Measurements from ENCODE around the gene CYP11A1. TPM values are rescaled to one million over a fixed set of nuclear protein-coding genes. Genes with fewer than 3 reads are reported as not detected.

Gene CYP11A1
- total RNA-seq, 2 donors from 2014 or later = not detected

DNA sequence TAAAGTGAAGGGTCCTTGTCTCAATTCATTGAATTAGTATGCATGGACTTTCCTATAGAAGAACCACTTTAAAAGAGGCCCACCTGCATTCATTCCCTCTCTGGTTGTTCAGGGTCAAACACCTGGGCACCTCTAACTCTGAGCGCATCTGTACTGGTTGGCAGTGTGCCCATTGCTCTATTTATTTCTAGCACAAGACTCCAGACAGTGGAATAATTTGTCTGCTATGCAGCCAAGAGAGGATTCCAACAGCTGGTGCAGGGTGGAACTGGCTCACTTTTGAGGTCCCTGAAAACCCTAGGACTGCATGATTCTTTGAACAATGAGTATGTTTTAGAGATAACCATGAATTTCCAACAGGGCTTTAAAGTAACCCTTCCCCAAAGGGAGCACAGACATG lies 73.4 kb downstream of the CYP11A1 start:
- DNase-seq (ENCODE audit: low spot score) (no peak), ATAC-seq (ENCODE audit: insufficient number of reproducible peaks, low FRiP score, low read depth) (no peak)
- no peaks in the 10 kb centered on the region for H3K4me1 ChIP-seq (ENCODE audit: control insufficient read depth in 1 of 2, low read depth in 2 of 2)
- H3K9me3 ChIP-seq = no peaks in the 10 kb centered on the region
- TF ChIP-seq, protein P1, sequence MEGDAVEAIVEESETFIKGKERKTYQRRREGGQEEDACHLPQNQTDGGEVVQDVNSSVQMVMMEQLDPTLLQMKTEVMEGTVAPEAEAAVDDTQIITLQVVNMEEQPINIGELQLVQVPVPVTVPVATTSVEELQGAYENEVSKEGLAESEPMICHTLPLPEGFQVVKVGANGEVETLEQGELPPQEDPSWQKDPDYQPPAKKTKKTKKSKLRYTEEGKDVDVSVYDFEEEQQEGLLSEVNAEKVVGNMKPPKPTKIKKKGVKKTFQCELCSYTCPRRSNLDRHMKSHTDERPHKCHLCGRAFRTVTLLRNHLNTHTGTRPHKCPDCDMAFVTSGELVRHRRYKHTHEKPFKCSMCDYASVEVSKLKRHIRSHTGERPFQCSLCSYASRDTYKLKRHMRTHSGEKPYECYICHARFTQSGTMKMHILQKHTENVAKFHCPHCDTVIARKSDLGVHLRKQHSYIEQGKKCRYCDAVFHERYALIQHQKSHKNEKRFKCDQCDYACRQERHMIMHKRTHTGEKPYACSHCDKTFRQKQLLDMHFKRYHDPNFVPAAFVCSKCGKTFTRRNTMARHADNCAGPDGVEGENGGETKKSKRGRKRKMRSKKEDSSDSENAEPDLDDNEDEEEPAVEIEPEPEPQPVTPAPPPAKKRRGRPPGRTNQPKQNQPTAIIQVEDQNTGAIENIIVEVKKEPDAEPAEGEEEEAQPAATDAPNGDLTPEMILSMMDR (IDR thresholded peaks at IDR 0.05) = no peak
- H3K4me3 ChIP-seq = no peak overlapping the region
- H3K27me3 ChIP-seq (replicated peaks; ENCODE audit: insufficient read depth) = no peaks in the 10 kb centered on the region
- no peak overlapping the region for H3K27ac ChIP-seq
- H3K36me3 ChIP-seq = no peaks in the 10 kb centered on the region

DNA sequence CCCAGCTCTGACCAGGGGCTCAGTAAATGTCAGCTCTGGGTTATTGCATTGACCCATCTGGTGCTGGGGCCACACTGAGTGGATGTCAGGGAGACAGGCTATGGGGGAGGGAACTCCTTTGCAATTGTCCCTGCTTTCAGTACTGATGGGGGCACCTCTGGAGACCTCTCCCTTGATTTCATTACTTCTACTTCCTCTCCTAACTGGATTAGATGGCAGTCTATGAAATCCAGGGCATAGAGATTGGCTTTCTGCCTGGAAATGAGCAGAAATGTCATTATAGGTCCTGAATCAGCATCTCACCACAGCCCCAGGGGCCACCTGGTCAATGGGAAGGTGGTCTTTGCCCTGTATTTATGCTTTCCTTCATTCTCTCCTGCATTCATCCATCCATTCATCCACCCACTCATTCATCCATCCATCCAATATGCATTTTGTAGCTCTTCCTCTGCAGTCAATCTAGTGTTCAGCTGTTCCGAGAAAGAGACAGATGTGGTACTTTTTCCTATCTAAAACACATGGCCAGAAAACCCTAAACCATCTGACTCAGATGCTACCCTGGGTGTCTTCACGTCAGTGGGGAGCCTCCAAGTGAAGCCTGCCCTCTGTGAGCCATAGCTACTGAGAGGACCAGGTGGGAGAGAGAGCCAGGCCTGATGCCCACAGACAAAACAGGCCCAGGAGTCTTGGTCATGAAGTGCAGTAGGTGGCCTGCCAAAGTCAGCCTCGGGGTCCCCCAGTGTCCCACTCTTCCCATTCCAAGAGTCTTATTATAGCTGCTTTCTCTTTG lies 74.2 kb downstream of the CYP11A1 start:
- Histone ChIP-seq H3K9me3 (no peaks in the 10 kb centered on the region), H3K4me3 (no peak overlapping the region), H3K4me1 (ENCODE audit: control insufficient read depth in 1 of 2, low read depth in 2 of 2) (no peaks in the 10 kb centered on the region), H3K36me3 (no peaks in the 10 kb centered on the region), H3K27me3 (replicated peaks; ENCODE audit: insufficient read depth) (no peaks in the 10 kb centered on the region), H3K27ac (no peak overlapping the region)
- TF ChIP-seq, protein P1 (IDR thresholded peaks at IDR 0.05) = no peak
- no peak for ATAC-seq (ENCODE audit: insufficient number of reproducible peaks, low FRiP score, low read depth)
- no peak for DNase-seq (ENCODE audit: low spot score)

DNA sequence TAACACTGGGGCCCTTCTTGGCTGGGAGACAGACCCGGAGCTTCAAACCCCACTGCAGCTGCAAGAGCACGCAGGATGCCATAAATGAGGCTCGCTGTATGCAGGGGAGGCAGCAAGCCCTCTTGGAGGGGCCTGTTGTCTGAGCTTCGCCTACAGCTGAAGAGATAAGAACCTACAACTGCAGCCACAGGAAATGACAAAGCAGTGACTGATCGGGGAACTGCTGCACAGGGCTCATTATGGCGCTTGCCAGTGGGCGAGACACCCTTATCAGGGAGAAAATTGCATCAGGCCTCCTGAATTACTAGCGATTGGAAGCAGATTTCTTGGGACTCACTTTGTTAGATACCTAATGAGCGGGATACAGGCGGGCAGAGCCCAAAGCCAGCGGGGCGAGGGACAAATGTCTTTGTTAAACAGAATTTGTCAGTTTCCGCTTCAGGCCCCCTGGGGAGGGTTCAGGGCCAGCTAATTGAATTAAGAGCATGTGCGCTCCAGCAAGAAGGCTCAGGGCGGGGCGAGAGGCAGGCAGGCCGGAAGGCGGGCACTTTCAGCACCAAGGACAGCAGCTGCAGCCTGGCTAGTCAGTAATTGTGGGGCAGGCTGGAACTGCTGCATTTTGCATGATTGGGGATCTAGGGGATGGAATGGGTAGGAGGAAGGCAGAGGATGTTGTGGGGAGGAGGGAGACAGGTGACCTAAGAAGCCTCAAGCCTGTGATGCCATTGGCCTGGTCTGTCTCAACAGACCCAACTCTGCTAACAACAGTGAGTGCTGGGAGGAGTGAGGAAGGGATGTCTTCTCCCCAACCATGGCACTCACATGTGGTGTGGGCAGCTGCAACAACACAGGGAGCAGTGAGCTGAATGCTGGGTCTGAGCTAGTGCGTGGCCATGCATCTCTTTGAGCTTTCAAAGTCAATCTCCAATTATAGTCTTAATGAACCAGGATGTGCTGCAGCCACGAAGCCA lies 76.1 kb downstream of the CYP11A1 start:
- no peaks in the 10 kb centered on the region for H3K36me3 ChIP-seq
- H3K27me3 ChIP-seq (replicated peaks; ENCODE audit: insufficient read depth) = no peaks in the 10 kb centered on the region
- H3K9me3 ChIP-seq = no peaks in the 10 kb centered on the region
- TF ChIP-seq, protein P1 (IDR thresholded peaks at IDR 0.05) = no peak
- DNase-seq (ENCODE audit: low spot score) (peak; percentile 23), ATAC-seq (ENCODE audit: insufficient number of reproducible peaks, low FRiP score, low read depth) (peak; percentile 29)
- H3K4me1 ChIP-seq (ENCODE audit: control insufficient read depth in 1 of 2, low read depth in 2 of 2) = no peaks in the 10 kb centered on the region
- no peak overlapping the region for H3K27ac ChIP-seq
- no peak overlapping the region for H3K4me3 ChIP-seq

DNA sequence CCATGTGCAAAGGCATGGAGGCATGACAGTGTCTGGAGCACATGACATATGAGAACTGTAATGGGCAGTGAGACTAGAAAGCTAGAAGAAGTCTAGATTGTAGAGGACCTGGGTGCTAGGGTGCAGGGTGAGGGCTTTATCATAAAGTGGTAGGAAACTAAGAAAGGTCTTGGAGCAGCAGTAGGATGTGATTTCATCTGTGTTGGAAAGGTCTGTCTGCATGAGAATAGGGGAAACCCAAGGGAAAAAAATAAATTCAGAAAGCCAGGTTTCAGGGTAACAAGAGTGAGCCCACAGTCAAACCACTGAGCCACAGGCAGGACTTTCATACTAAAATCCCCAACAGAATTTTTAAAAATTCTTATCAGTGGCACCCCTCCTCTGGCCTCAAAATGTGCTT lies 76.8 kb downstream of the CYP11A1 start:
- DNase-seq (ENCODE audit: low spot score) (no peak), ATAC-seq (ENCODE audit: insufficient number of reproducible peaks, low FRiP score, low read depth) (no peak)
- no peaks in the 10 kb centered on the region for H3K36me3 ChIP-seq
- no peak overlapping the region for H3K4me3 ChIP-seq
- TF ChIP-seq, protein P1 (IDR thresholded peaks at IDR 0.05) = no peak
- H3K4me1 ChIP-seq (ENCODE audit: control insufficient read depth in 1 of 2, low read depth in 2 of 2) = no peaks in the 10 kb centered on the region
- H3K27ac ChIP-seq = no peak overlapping the region
- H3K27me3 ChIP-seq (replicated peaks; ENCODE audit: insufficient read depth) = no peaks in the 10 kb centered on the region
- no peaks in the 10 kb centered on the region for H3K9me3 ChIP-seq

DNA sequence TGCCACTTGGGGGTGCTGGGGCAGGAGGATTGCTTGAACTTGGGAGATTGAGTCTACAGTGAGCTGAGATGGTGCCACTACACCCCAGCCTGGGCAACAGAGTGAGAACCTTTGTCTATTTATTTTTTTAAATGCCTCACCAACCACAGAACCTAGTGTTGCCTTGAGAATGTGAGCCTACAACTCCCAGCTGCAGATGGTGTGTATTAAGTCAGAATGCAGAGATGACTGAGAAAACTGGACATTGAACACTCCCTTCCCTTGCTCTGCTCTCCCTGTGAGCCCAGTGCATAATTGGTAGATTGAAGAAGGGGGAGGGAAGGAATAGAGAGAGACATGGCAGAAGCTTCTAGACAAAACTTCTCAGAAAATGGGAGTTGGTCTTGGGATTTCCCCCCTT lies 77.8 kb downstream of the CYP11A1 start:
- no peaks in the 10 kb centered on the region for H3K36me3 ChIP-seq
- H3K27ac ChIP-seq = no peak overlapping the region
- TF ChIP-seq, protein P1 (IDR thresholded peaks at IDR 0.05) = no peak
- DNase-seq (ENCODE audit: low spot score) (no peak), ATAC-seq (ENCODE audit: insufficient number of reproducible peaks, low FRiP score, low read depth) (no peak)
- H3K4me3 ChIP-seq = no peak overlapping the region
- H3K27me3 ChIP-seq (replicated peaks; ENCODE audit: insufficient read depth) = no peaks in the 10 kb centered on the region
- no peaks in the 10 kb centered on the region for H3K9me3 ChIP-seq
- H3K4me1 ChIP-seq (ENCODE audit: control insufficient read depth in 1 of 2, low read depth in 2 of 2) = no peaks in the 10 kb centered on the region
